Superior temporal gyrus (tissue), 1 donor: ENCODE data around the gene CCP110.
A peak's percentile ranks its signal among the peaks of the same experiment; 100 is the strongest.

Experiments used
- DNase-seq: peaks from one replicate; pipeline ENCODE4 v3.0.0-alpha.2; 2016; ENCODE audit errors: extremely low spot score

The CCP110 gene

GRCh38 chr16:19513377-19514053, 10.2 kb upstream of the CCP110 start:
- no peak for DNase-seq

GRCh38 chr16:19515757-19516156, 8.0 kb upstream of the CCP110 start:
- DNase-seq, result no peak

- DNase-seq, result no peak
These were observed 6.2 kb upstream of the CCP110 start for GRCh38 chr16:19517424-19518089.

GRCh38 chr16:19518388-19518787, 5.4 kb upstream of the CCP110 start:
- no peak for DNase-seq

GRCh38 chr16:19520861-19521331, 2.8 kb upstream of the CCP110 start:
- DNase-seq, result no peak

GRCh38 chr16:19521471-19522396, 2.0 kb upstream of the CCP110 start, which contains the start of gene GDE1:
Gene GDE1 (minus strand): TSS chr16:19522098. CDS start chr16:19521964, 134 bp downstream.
- peak; percentile 98 for DNase-seq

- DNase-seq, result no peak
These were observed 1.4 kb upstream of the CCP110 start for GRCh38 chr16:19522397-19522732.

GRCh38 chr16:19522760-19523159, 982 bp upstream of the CCP110 start:
- DNase-seq, result no peak

- no peak for DNase-seq
These were observed 571 bp upstream of the CCP110 start for GRCh38 chr16:19523184-19523558.

- peak; percentile 73 for DNase-seq
These were observed 544 bp downstream of the CCP110 start for GRCh38 chr16:19524356-19524615.

GRCh38 chr16:19524616-19525384, 1.1 kb downstream of the CCP110 start:
- DNase-seq, result peak; percentile 79

GRCh38 chr16:19525385-19525723, 1.6 kb downstream of the CCP110 start:
- peak; percentile 46 for DNase-seq

- peak; percentile 41 for DNase-seq
These were observed 3.4 kb downstream of the CCP110 start for GRCh38 chr16:19527161-19527560.

GRCh38 chr16:19528666-19529065, 4.9 kb downstream of the CCP110 start:
- no peak for DNase-seq

- DNase-seq, result peak; percentile 95
These were observed 8.9 kb downstream of the CCP110 start for GRCh38 chr16:19532601-19533000.

GRCh38 chr16:19540241-19540970, 16.7 kb downstream of the CCP110 start:
- no peak for DNase-seq

GRCh38 chr16:19542138-19542821, 18.5 kb downstream of the CCP110 start:
- peak; percentile 30 for DNase-seq

- DNase-seq, result peak; percentile 26
These were observed 19.7 kb downstream of the CCP110 start for GRCh38 chr16:19543278-19543996.

GRCh38 chr16:19548144-19548543, 24.4 kb downstream of the CCP110 start:
- DNase-seq, result no peak

- DNase-seq, result peak; percentile 10
These were observed 25.9 kb downstream of the CCP110 start for GRCh38 chr16:19549673-19550072.
